ENCODE data around the gene TMEM39B.
"Not testable (repeated sequence)": the region's sequence is repeated elsewhere in the genome, so short reads cannot be mapped to it uniquely, and the experiment has no call there.

TMEM39B gene

GRCh38 chr1:32071758-32072621 is 749 bp upstream of the TMEM39B start:
- no peak for DNase-seq

- no peak for DNase-seq
Observed at GRCh38 chr1:32073299-32074229, 825 bp downstream of the TMEM39B start.

GRCh38 chr1:32074841-32075240 is 2.1 kb downstream of the TMEM39B start:
- DNase-seq = no peak

DNA sequence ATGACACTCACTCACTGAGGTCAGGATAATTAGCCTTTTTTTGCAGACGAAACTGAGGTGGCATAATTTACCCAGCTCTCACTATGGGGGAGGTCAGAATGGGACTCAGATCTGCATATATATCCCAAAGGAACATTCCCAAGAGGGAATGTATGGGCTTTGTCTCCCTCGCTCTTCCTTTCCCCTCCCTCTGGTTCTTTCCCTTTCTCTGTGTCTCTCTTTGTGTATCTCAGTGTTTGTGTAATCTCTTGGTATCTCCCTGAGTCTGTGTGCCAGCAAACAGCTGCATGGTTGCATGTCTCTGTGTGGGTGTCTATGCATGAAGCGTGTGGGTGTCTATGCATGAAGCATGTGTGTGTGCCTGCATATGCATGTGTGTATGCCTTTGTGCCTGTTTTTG is 4.7 kb downstream of the TMEM39B start:
- no peak for DNase-seq

DNA sequence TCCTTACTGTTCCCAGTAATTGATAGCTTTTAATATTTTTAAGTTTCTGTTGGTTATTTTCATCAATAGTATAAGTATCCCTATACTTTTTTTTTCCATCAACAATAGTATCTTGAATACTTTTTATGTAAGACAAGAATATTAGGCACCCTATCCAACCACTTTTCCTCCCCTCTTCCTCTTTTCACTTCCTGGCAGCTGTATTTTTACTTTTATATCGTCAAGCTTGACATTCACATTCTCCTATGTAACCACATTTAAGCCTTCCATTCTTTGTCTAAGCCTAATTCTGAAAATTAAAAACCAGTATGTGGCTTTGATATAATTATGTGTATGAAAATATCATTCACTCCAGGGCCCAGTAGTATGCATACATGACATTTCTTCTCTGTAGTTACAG is 9.3 kb downstream of the TMEM39B start:
- DNase-seq = no peak

DNA sequence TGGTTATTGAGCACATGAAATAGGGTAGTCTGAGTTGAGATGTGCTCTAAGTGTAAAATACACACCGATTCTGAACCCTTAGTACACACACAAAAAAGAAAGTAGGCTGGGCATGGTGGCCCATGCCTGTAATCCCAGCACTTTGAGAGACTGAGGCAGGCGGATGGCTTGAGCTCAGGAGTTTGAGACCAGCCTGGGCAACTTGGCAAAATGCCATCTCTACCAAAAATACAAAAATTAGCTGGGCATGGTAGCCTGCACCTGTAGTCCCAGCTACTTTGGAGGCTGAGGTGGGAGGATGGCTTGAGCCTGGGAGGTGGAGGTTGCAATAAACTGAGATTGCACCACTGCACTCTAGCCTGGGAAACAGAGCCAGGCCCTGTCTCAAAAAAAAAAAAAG is 13.6 kb downstream of the TMEM39B start:
- DNase-seq = not testable (repeated sequence)

GRCh38 chr1:32091176-32091575 is 18.4 kb downstream of the TMEM39B start:
- no peak for DNase-seq

DNA sequence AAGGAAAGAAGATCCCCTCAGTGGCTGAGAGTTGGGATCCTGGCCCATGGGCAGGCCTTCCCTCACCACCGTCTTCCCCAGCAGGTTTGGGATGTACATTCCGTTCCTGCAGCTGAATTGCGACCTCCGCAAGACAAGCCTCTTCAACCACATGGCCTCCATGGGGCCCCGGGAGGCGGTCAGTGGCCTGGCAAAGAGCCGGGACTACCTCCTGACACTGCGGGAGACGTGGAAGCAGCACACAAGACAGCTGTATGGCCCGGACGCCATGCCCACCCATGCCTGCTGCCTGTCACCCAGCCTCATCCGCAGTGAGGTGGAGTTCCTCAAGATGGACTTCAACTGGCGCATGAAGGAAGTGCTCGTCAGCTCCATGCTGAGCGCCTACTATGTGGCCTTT is 18.9 kb downstream of the TMEM39B start:
- no peak for DNase-seq

- no peak for DNase-seq
Observed at GRCh38 chr1:32094746-32095521, 22.2 kb downstream of the TMEM39B start.

GRCh38 chr1:32099426-32099825 is 26.7 kb downstream of the TMEM39B start:
- no peak for DNase-seq

DNA sequence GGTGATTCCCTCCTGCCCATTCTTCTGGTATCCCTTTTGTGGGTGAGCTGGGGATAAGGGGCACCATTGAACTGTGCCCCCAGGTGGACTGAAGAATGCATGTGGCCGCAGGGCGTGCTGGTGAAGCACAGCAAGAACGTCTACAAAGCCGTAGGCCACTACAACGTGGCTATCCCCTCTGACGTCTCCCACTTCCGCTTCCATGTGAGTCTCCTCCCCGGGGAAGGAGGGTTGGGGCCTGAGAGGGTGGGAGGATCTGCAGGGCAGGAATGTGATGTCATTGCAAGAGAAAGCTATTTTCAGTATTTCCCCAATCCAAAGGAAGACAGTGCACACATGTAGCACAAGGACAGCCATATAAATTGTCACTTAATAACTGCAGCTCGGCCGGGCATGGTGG is 27.6 kb downstream of the TMEM39B start:
- no peak for DNase-seq

DNA sequence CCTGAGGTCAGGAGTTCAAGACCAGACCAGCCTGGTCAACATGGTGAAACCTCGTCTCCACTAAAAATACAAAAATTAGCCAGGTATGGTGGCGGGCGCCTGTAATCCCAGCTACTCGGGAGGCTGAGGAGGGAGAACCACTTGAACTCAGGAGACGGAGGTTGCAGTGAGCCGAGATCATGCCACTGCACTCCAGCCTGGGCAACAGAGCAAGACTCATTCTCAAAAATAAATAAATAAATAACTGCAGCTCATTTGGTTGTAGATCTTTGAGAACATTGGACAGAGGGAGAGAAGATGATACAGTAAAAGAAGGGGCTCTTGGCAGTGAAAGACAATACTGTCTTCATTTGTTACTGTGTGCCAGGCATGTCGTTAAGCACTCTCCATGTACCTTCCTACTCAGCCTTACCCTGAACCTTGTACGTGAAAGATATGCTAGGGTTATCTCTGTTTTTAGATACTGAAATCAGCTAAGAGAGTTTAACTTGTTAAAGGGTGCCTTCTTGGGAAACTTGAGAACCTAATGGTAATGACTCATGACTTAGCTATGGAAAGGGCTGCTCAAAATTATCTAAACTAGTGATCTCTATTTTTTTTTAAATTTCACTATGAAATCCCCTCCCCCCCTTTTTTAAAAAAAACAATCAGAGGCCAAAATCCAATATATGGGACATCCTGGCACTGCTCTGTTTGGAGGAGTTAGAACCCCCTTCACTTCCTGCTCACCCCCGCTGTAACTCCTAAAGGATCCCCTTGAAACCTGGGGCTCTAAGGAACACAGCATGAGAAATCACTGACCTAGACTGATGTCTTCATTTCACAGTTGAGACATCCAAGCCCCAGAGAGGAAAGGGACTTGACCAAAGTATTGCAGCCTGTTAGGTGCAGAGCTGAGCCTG is 28.3 kb downstream of the TMEM39B start:
- no peak for DNase-seq

- no peak for DNase-seq
Observed at GRCh38 chr1:32104127-32104526, 31.4 kb downstream of the TMEM39B start.

DNA sequence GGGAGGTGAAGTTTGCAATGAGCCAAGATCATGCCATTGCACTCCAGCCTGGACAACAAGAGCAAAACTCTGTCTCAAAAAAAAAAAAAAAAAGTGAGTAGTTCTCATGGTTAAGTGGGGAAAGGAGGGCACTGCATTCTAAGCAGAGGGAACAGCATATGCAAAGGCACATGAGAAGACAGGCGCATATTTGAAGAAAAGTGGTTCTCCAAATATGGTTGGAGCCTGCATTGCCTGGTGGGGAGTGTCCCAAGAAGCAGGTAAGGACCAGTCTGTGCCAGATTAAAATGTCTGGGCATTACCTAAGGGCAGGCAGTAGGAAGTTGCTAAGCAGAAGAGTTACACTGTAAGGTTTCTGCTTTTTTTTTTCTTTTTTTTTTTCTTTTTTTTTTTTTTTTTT is 32.6 kb downstream of the TMEM39B start:
- DNase-seq = no peak

- no peak for DNase-seq
Observed at GRCh38 chr1:32106663-32107275, 34.0 kb downstream of the TMEM39B start.

- no peak for DNase-seq
Observed at GRCh38 chr1:32107742-32108661, 35.3 kb downstream of the TMEM39B start, which contains the start of gene KPNA6. KPNA6 (plus strand) TSS chr1:32108056; CDS start chr1:32108131, 75 bp downstream.

GRCh38 chr1:32111040-32111623 is 38.4 kb downstream of the TMEM39B start:
- no peak for DNase-seq

DNA sequence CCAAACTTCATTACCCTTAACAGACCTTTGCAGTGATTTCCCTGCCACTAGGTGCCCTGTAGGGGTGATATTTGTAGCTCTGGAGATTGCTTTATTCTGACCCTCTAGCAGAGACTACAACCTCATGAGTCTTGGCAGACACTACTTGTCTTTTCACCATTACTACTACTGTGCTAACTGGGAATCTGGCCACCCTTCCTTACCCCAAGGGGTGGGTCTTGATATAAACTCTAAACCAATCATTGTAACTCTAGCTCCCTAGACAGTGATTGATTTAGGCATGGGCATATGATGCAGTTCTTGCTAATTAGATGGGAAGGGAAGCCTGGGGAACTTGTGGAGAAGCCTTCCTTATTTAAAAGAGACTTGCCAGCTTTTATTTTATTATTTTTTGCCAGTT is 39.0 kb downstream of the TMEM39B start:
- no peak for DNase-seq

DNA sequence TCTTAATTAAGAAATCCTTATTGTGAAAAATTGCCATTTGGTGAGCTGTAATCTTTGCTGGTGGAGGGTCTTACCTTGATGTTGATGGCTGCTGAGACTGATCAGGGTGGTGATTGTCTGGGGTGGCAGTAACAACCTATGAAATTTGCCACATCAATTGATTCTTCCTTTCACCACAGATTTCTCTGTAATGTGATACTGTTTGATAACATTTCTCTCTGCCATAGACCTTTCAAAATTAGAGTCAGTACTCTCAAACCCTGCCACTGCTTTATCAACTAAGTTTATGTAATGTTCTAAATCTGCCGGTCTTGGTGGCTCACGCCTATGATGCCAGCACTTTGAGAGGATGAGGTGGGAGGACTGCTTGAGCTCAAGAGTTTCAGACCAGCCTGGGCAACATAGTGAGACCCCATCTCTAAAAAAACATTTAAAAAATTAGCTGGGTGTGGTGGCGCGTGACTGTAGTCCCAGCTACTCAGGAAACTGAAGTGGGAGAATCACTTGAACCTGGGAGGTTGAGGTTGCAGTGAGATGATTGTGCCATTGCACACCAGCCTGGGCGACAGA is 40.2 kb downstream of the TMEM39B start:
- no peak for DNase-seq
